Neural cell (in vitro differentiated cells): ENCODE data around the gene ANKRD28. TPM values are rescaled to one million over a fixed set of nuclear protein-coding genes. Genes with fewer than 3 reads are reported as not detected.
"Not testable (repeated sequence)": the region's sequence is repeated elsewhere in the genome, so short reads cannot be mapped to it uniquely, and the experiment has no call there.

Experiments
- H2AFZ ChIP-seq: fragments of 200-600, 300-800 bp; sonication (generic), shearing (Covaris generic); 2 replicates; pipeline ENCODE4 v1.6.0; 2014; ENCODE audit warnings: low read depth, mild to moderate bottlenecking, antibody characterized with exemption, low read length, moderate library complexity
- H3F3A ChIP-seq: fragments of 200-600 bp; shearing (Covaris generic); 2 replicates; pipeline ENCODE4 v1.6.1; 2016; ENCODE audit warnings: mild to moderate bottlenecking, moderate library complexity, mixed read lengths, antibody characterized with exemption, low read length; ENCODE audit not compliant: insufficient read depth, poor library complexity, severe bottlenecking
- H3K27ac ChIP-seq: fragments of 200-600, 300-800 bp; sonication (generic), shearing (Covaris generic); 2 replicates; pipeline ENCODE4 v1.5.1; 2014; ENCODE audit warnings: mild to moderate bottlenecking, low read length, moderate library complexity
- H3K27me3 ChIP-seq: fragments of 300-800, 200-600 bp; sonication (generic), shearing (Covaris generic); 2 replicates; pipeline ENCODE4 v1.6.0; 2014; ENCODE audit warnings: mild to moderate bottlenecking, low read depth, low read length, moderate library complexity; ENCODE audit not compliant: insufficient read depth
- H3K36me3 ChIP-seq: fragments of 300-800, 200-600 bp; sonication (generic), shearing (Covaris generic); 2 replicates; pipeline ENCODE4 v1.5.1; 2014; ENCODE audit warnings: mild to moderate bottlenecking, antibody characterized with exemption, low read length, moderate library complexity; ENCODE audit not compliant: insufficient read depth
- H3K4me2 ChIP-seq: fragments of 300-800, 200-600 bp; sonication (generic), shearing (Covaris generic); 2 replicates; pipeline ENCODE4 v1.6.0; 2014; ENCODE audit warnings: mild to moderate bottlenecking, low read length
- H3K4me3 ChIP-seq: fragments of 300-800, 200-600 bp; sonication (generic), shearing (Covaris generic); 2 replicates; pipeline ENCODE4 v1.5.1; 2014; ENCODE audit warnings: mild to moderate bottlenecking, low read length, moderate library complexity
- H3K79me2 ChIP-seq: fragments of 200-600 bp; shearing (Covaris generic); replicated peaks from 2 replicates; pipeline ENCODE4 v1.6.0; 2014; ENCODE audit warnings: mild to moderate bottlenecking, low read length, moderate library complexity; ENCODE audit not compliant: insufficient read depth
- H3K9ac ChIP-seq: fragments of 300-800, 200-600 bp; sonication (generic), shearing (Covaris generic); 2 replicates; pipeline ENCODE4 v1.6.1; 2016; ENCODE audit warnings: mild to moderate bottlenecking, low read length, mixed read lengths
- H3K9me2 ChIP-seq: fragments of 200-600 bp; shearing (Covaris generic); 2 replicates; pipeline ENCODE4 v1.6.1; 2016; ENCODE audit warnings: mild to moderate bottlenecking, low read length, mixed read lengths; ENCODE audit not compliant: insufficient read depth
- H3K9me3 ChIP-seq: fragments of 200-600, 300-800 bp; sonication (generic), shearing (Covaris generic); 2 replicates; pipeline ENCODE4 v1.6.1; 2016; ENCODE audit warnings: mild to moderate bottlenecking, mixed run types, low read length, moderate library complexity, mixed read lengths
- H4K20me1 ChIP-seq: fragments of 200-600 bp; shearing (Covaris generic); 2 replicates; pipeline ENCODE4 v1.6.1; 2016; ENCODE audit warnings: mild to moderate bottlenecking, mixed run types; ENCODE audit not compliant: insufficient read depth
- CTCF ChIP-seq: fragments of 450-650 bp; IDR thresholded peaks from 2 replicates; pipeline ENCODE4 v1.5.1; 2014; ENCODE audit warnings: antibody characterized with exemption, mild to moderate bottlenecking, moderate library complexity; ENCODE audit not compliant: poor library complexity, severe bottlenecking
- EP300 ChIP-seq: fragments of 450-650 bp; conservative IDR thresholded peaks from 2 replicates; pipeline ENCODE4 v1.6.1; 2014; ENCODE audit warnings: antibody characterized with exemption, mild to moderate bottlenecking, moderate library complexity; ENCODE audit not compliant: poor library complexity, severe bottlenecking
- EZH2 ChIP-seq: fragments of 200-600, 300-800 bp; shearing (Covaris generic), sonication (generic); IDR thresholded peaks from 2 replicates; pipeline ENCODE4 v1.6.1; 2014; ENCODE audit warnings: antibody characterized with exemption, low read length, borderline replicate concordance, mild to moderate bottlenecking; ENCODE audit not compliant: insufficient read depth, poor library complexity, severe bottlenecking
- MXI1 ChIP-seq: fragments of 450-650 bp; conservative IDR thresholded peaks from 2 replicates; pipeline ENCODE4 v1.6.1; 2014; ENCODE audit warnings: antibody characterized with exemption, mild to moderate bottlenecking; ENCODE audit not compliant: poor library complexity, severe bottlenecking
- POLR2AphosphoS5 ChIP-seq: IDR thresholded peaks from 2 replicates; pipeline ENCODE4 v1.6.1; 2012
- RAD21 ChIP-seq: fragments of 450-650 bp; conservative IDR thresholded peaks from 2 replicates; pipeline ENCODE4 v1.6.1; 2014; ENCODE audit warnings: antibody characterized with exemption, mild to moderate bottlenecking, moderate library complexity
- SMC3 ChIP-seq: fragments of 450-650 bp; conservative IDR thresholded peaks from 2 replicates; pipeline ENCODE4 v1.6.1; 2014; ENCODE audit warnings: antibody characterized with exemption, mild to moderate bottlenecking, moderate library complexity; ENCODE audit not compliant: poor library complexity
- TAF1 ChIP-seq: IDR thresholded peaks from 2 replicates; pipeline ENCODE4 v1.6.1; 2012; ENCODE audit warnings: low read depth
- polyA plus RNA-seq: library from polyadenylated mRNA; depleted of rRNA; stranded (reverse); fragments of >200 nt; gene quantifications from 2 replicates; pipeline ENCODE4 v1.2.3, GENCODE V29; 2014
- TF ChIP-seq, protein P1 (sequence below): IDR thresholded peaks from 2 replicates; pipeline ENCODE4 v1.6.1; 2012; ENCODE audit warnings: borderline replicate concordance

The ANKRD28 gene
- polyA plus RNA-seq, 1 donor from 2014 or later = 101 TPM

GRCh38 chr3:15778332-15778858 lies 19.4 kb downstream of the ANKRD28 start:
- no peak overlapping the region for H3K4me3 ChIP-seq
- TF ChIP-seq EZH2 (no peak), MXI1 (no peak), SMC3 (no peak), CTCF (no peak), TAF1 (no peak)
- TF ChIP-seq, protein P1, sequence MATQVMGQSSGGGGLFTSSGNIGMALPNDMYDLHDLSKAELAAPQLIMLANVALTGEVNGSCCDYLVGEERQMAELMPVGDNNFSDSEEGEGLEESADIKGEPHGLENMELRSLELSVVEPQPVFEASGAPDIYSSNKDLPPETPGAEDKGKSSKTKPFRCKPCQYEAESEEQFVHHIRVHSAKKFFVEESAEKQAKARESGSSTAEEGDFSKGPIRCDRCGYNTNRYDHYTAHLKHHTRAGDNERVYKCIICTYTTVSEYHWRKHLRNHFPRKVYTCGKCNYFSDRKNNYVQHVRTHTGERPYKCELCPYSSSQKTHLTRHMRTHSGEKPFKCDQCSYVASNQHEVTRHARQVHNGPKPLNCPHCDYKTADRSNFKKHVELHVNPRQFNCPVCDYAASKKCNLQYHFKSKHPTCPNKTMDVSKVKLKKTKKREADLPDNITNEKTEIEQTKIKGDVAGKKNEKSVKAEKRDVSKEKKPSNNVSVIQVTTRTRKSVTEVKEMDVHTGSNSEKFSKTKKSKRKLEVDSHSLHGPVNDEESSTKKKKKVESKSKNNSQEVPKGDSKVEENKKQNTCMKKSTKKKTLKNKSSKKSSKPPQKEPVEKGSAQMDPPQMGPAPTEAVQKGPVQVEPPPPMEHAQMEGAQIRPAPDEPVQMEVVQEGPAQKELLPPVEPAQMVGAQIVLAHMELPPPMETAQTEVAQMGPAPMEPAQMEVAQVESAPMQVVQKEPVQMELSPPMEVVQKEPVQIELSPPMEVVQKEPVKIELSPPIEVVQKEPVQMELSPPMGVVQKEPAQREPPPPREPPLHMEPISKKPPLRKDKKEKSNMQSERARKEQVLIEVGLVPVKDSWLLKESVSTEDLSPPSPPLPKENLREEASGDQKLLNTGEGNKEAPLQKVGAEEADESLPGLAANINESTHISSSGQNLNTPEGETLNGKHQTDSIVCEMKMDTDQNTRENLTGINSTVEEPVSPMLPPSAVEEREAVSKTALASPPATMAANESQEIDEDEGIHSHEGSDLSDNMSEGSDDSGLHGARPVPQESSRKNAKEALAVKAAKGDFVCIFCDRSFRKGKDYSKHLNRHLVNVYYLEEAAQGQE = no peak
- H3K27ac ChIP-seq = no peak overlapping the region
- no peak overlapping the region for H3K4me2 ChIP-seq
- H3K27me3 ChIP-seq = no peaks in the 10 kb centered on the region
- no peaks in the 10 kb centered on the region for H3K9me2 ChIP-seq
- H3F3A ChIP-seq = no peaks in the 10 kb centered on the region
- H3K9ac ChIP-seq = no peak overlapping the region
- H3K36me3 ChIP-seq = no peaks in the 10 kb centered on the region
- no peaks in the 10 kb centered on the region for H4K20me1 ChIP-seq
- H3K9me3 ChIP-seq = no peaks in the 10 kb centered on the region
- H2AFZ ChIP-seq = no peak overlapping the region
- no peaks in the 10 kb centered on the region for H3K79me2 ChIP-seq

DNA sequence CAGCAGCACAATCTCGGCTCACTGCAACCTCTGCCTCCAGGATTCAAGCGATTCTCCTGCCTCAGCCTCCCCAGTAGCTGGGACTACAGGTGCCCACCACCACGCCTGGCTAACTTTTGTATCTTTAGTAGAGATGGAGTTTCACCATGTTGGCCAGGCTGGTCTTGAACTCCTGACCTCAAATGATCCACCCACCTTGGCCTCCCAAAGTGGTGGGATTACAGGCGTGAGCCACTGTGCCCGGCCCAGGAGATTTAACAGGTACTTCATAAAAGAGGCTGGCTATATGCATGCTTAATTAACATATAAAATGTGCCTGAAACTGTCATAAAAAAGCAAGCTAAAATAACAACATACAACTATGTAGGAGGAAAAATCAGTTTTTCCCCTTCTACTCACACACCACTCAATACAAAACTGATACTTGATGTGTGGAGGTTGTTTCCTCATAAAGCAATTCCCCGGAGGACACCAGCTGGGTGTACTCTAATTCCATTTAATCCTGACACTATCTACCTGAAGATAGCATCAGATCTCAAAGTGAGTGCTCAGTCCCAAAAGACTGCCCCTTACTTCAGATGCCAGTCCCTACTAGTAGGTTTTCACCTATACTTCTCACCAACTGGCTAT lies 22.7 kb downstream of the ANKRD28 start:
- H3K9me2 ChIP-seq, H3K36me3 ChIP-seq, H3K27ac ChIP-seq, H3K4me3 ChIP-seq, H3K9me3 ChIP-seq, H4K20me1 ChIP-seq, H3K4me2 ChIP-seq, H3K79me2 ChIP-seq, H2AFZ ChIP-seq, H3K27me3 ChIP-seq, H3F3A ChIP-seq, H3K9ac ChIP-seq: not testable (repeated sequence)

GRCh38 chr3:15771444-15771843 lies 26.3 kb downstream of the ANKRD28 start:
- no peak overlapping the region for H3K9ac ChIP-seq
- no peak overlapping the region for H3K4me3 ChIP-seq
- no peaks in the 10 kb centered on the region for H3K36me3 ChIP-seq
- no peak overlapping the region for H3K27ac ChIP-seq
- H3K79me2 ChIP-seq = no peaks in the 10 kb centered on the region
- no peak overlapping the region for H2AFZ ChIP-seq
- H3K9me2 ChIP-seq = no peaks in the 10 kb centered on the region
- H3K4me2 ChIP-seq = no peak overlapping the region
- no peaks in the 10 kb centered on the region for H3K27me3 ChIP-seq
- H3F3A ChIP-seq = no peaks in the 10 kb centered on the region
- no peaks in the 10 kb centered on the region for H4K20me1 ChIP-seq
- TF ChIP-seq SMC3 = no peak
- no peak for TF ChIP-seq RAD21
- TF ChIP-seq POLR2AphosphoS5 = no peak
- TF ChIP-seq EP300 = no peak
- TF ChIP-seq EZH2 = no peak
- no peak for TF ChIP-seq TAF1
- TF ChIP-seq MXI1 = no peak
- no peak for TF ChIP-seq CTCF
- TF ChIP-seq, protein P1 = no peak
- no peaks in the 10 kb centered on the region for H3K9me3 ChIP-seq
